ENCODE data around the gene WDFY2.

Gene WDFY2

GRCh38 chr13:51804295-51805172 lies 220.3 kb downstream of the WDFY2 start:
- DNase-seq: no peak

- DNase-seq: no peak
Observed at GRCh38 chr13:51805313-51805712, 221.1 kb downstream of the WDFY2 start.

GRCh38 chr13:51805925-51806324 lies 221.7 kb downstream of the WDFY2 start:
- no peak for DNase-seq

GRCh38 chr13:51806566-51806965 lies 222.3 kb downstream of the WDFY2 start:
- no peak for DNase-seq

- DNase-seq: no peak
Observed at GRCh38 chr13:51807041-51807440, 222.8 kb downstream of the WDFY2 start.

GRCh38 chr13:51808811-51809210 lies 224.5 kb downstream of the WDFY2 start:
- no peak for DNase-seq

GRCh38 chr13:51811046-51811445 lies 226.8 kb downstream of the WDFY2 start:
- DNase-seq: no peak

GRCh38 chr13:51811920-51812451 lies 227.7 kb downstream of the WDFY2 start:
- no peak for DNase-seq

- DNase-seq: no peak
Observed at GRCh38 chr13:51814071-51814470, 229.8 kb downstream of the WDFY2 start.

GRCh38 chr13:51814825-51815650 lies 230.8 kb downstream of the WDFY2 start:
- DNase-seq: peak; percentile 55

- DNase-seq: no peak
Observed at GRCh38 chr13:51815848-51816247, 231.6 kb downstream of the WDFY2 start.

GRCh38 chr13:51816604-51817249 lies 232.5 kb downstream of the WDFY2 start:
- DNase-seq: peak; percentile 28

Data from 8988T (cell line).